AG04450 (cell line): Measurements from ENCODE around the gene ITGB1. TPM values are rescaled to one million over a fixed set of nuclear protein-coding genes. Genes with fewer than 3 reads are reported as not detected.

Experiments
- CTCF ChIA-PET: fragments of 300-600, 350-600 bp; formaldehyde crosslinking; extraction: SDS; loops from one replicate; lab custom pipeline; 2022; ENCODE audit warnings: antibody characterized with exemption, inconsistent platforms; lab: Charles Lee
- POLR2A ChIA-PET: fragments of 350-600 bp; formaldehyde crosslinking; extraction: SDS; loops from one replicate; lab custom pipeline; 2021; ENCODE audit warnings: antibody characterized with exemption, inconsistent platforms; lab: Yijun Ruan, JAX
- DNase-seq: peaks from one replicate; pipeline ENCODE4 v3.0.0-alpha.2; 2011; ENCODE audit warnings: low read depth, low spot score
- H3K27ac ChIP-seq: one replicate; pipeline ENCODE4 v1.5.1; 2012; ENCODE audit warnings: low read depth, low read length, control low read depth
- H3K27me3 ChIP-seq: one replicate; pipeline ENCODE4 v1.6.0; 2012; ENCODE audit warnings: low read length; ENCODE audit not compliant: control insufficient read depth, insufficient read depth
- H3K4me3 ChIP-seq: 2 replicates; pipeline ENCODE4 v1.5.1; 2011; ENCODE audit warnings: mild to moderate bottlenecking, low read depth, low read length, control low read depth
- H3K9me3 ChIP-seq: 2 replicates; pipeline ENCODE4 v1.5.1; 2012; ENCODE audit warnings: low read length; ENCODE audit not compliant: control insufficient read depth, insufficient read depth
- polyA plus RNA-seq: library from polyadenylated mRNA; depleted of rRNA; stranded (reverse); fragments of >200 nt; gene quantifications from 2 replicates; pipeline ENCODE4 v1.2.3, GENCODE V29; 2011
- TF ChIP-seq, protein P1 (sequence below): IDR thresholded peaks from 2 replicates; pipeline ENCODE4 v1.5.1; 2011; ENCODE audit warnings: low read depth, low read length, control low read depth, inconsistent platforms

ITGB1 gene
- polyA plus RNA-seq, 1 experiment = 2,796 TPM

GRCh38 chr10:32943854-32944661, 14.0 kb downstream of the ITGB1 start:
- H3K9me3 ChIP-seq = peaks cover 4% of the 10 kb centered on the region; the same call in 1 of the 2 replicates
- ChIA-PET CTCF (interaction anchor here (1.1 kb wide), 1 partner anchor 64 kb away, joined by 3 read pairs; no protein-coding TSS in a partner anchor), POLR2A (no interaction called here)
- no peaks in the 10 kb centered on the region for H3K27me3 ChIP-seq
- H3K27ac ChIP-seq = no peak overlapping the region
- TF ChIP-seq, protein P1, sequence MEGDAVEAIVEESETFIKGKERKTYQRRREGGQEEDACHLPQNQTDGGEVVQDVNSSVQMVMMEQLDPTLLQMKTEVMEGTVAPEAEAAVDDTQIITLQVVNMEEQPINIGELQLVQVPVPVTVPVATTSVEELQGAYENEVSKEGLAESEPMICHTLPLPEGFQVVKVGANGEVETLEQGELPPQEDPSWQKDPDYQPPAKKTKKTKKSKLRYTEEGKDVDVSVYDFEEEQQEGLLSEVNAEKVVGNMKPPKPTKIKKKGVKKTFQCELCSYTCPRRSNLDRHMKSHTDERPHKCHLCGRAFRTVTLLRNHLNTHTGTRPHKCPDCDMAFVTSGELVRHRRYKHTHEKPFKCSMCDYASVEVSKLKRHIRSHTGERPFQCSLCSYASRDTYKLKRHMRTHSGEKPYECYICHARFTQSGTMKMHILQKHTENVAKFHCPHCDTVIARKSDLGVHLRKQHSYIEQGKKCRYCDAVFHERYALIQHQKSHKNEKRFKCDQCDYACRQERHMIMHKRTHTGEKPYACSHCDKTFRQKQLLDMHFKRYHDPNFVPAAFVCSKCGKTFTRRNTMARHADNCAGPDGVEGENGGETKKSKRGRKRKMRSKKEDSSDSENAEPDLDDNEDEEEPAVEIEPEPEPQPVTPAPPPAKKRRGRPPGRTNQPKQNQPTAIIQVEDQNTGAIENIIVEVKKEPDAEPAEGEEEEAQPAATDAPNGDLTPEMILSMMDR = no peak
- H3K4me3 ChIP-seq = no peak overlapping the region
- DNase-seq = no peak

DNA sequence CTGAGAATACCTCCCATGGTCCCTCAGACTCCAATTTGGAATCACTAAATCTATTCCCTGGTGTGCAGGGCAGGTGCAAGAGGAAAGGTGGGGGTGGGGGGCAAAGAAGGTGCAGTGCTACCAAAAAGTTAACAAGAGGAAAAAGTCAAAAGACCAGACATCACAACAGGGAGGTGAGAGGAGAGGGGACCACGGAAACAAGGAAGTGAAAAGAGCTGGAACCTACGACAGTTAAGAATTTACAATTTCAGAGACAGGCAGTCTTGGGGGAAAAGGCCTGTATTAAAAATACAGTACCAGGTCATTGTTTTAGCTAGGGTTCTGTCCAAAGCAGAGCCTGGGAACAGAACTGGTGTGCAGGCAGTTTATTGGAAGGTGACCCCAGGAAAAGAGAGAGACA, 14.6 kb downstream of the ITGB1 start:
- Histone ChIP-seq H3K27me3 (no peaks in the 10 kb centered on the region), H3K27ac (no peak overlapping the region), H3K4me3 (no peak overlapping the region), H3K9me3 (peaks cover 4% of the 10 kb centered on the region; the same call in 1 of the 2 replicates)
- DNase-seq = no peak
- TF ChIP-seq, protein P1 = no peak
- POLR2A ChIA-PET = no interaction called here
- CTCF ChIA-PET = interaction anchor here (1.1 kb wide), 1 partner anchor 64 kb away, joined by 3 read pairs; no protein-coding TSS in a partner anchor

DNA sequence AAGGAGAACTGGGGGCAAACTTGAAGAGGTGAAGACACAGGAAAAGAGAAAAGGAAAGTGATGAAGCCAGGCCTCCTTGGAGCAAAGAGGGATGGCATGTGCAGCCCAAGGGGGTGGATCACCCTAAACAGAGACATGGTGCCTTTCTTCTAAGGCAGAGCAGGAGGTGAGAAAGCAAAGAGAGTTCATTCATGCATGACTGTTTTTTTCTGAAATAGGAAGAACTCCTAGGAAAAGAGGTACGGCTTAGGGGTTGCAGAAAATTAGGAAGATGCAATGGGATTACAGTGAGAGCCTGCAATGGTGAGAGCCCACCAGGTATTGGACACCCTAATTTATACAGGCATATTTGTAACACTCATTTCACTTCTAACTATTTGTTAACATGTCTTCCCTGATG, 15.9 kb downstream of the ITGB1 start:
- Histone ChIP-seq H3K4me3 (no peak overlapping the region), H3K27me3 (no peaks in the 10 kb centered on the region), H3K27ac (no peak overlapping the region), H3K9me3 (peaks cover 4% of the 10 kb centered on the region; the same call in 1 of the 2 replicates)
- CTCF ChIA-PET = no interaction called here
- TF ChIP-seq, protein P1 = no peak
- POLR2A ChIA-PET = no interaction called here
- no peak for DNase-seq

DNA sequence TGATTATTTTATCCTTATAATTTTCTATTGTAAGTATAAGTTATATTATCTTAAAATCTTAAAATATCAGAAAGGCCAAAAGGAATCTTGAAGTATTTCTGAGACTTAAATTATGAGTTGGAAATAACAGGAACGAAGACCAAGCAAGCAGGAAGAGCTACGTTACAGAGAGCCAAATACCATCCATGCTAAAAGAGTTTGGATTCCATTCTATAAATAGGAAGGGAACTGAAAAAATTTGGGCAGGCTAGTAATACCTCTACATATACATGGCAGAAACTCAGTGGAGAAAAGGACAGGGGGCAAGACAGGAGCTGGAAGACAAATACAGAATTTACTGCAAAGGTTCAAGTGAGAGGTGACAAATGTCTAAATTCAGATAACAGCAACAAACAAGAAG, 16.7 kb downstream of the ITGB1 start:
- Histone ChIP-seq H3K4me3 (no peak overlapping the region), H3K27ac (no peak overlapping the region), H3K27me3 (no peaks in the 10 kb centered on the region), H3K9me3 (peaks cover 4% of the 10 kb centered on the region; the same call in 1 of the 2 replicates)
- POLR2A ChIA-PET = no interaction called here
- no peak for DNase-seq
- TF ChIP-seq, protein P1 = no peak
- CTCF ChIA-PET = no interaction called here
